Suppressor macrophage (primary cell): Measurements from ENCODE around the gene AEBP1.

Source experiments
- DNase-seq, 4 experiments: peaks; one replicate each; pipeline ENCODE4 v3.0.0-alpha.2; 2020 to 2022

Gene AEBP1

DNA sequence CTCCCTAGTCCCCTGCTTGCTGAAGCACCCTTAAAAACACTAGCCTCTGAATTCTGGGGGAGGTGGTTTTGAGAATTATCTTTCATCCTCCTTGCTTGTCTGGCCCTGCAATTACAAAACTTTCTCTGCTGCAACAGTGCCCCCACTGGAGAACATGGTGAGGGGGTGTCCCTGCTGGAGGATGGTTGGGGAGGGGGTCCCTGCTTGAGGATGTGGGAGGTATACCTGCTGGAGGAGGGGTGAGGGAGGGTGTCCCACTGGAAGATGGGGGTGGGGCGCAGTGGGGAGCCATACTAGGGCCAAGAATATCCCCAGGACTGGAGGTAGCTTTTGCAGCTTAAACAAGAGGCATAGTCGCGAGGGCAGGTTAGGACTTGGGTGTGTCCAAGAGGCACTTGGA is 18.6 kb upstream of the AEBP1 start:
- no peak for DNase-seq

DNA sequence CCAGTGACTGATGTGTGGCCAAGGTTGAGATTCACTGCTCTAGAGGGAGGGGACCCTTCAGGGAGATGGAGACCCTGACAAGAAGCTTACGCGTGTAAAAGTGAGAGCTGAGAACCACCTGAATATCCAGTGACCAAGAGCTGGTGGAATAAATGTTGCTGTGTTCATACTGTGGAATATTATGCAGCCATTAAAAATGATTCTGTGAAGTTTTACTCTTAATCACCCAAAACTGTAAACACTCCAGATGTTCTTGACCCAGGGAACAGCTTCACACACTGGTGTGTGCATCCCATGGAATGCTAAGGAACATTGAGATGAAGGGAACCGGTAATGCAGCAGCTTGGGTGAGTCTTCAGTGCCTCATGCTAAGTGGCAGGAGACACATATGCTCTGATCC is 17.5 kb upstream of the AEBP1 start:
- DNase-seq = no peak

DNA sequence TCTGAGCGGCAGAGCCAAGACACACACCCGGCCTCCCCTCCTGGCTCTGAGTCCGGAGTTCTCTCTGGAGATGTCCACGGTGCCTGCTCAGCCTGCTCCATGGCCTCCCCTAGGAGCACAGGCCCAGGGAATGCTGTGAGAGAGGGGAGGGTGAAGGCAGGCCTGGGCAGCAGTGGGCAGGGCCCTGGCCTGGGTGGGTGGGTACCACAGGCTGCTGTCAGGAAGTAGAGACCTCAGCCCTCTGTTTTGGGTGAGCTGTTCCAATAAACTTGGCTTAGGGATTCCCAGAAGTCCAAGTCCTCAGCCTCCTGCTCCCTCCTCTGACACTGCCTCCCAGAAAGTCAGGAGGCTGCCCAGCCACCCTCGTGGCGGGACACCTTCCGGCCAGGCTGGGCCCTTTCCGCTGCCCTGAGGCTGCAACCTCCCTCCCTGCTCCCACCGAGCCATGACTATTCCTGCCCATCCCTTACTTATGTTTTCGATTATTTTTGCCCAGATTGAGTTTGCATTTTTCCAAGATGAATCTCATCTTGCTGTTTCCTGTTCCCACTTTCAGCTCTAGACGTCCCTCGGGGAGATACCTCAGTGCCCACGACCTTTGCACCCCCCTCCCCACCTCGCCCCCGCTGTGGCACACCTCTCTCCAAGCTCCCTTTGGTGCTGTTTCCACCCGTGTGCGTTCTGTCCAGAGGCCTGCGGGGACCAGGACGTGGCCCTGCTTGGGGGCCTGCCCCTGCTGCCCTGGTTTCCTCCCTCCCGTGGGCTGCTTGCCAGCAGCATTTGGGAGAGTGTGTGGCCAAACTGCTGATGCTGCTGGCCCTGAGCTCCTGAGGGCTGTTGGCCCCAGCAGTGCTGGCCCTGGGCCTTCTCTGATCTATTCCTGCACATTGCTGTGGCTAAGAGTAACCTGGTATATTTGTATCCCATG is 16.0 kb upstream of the AEBP1 start:
- no peak for DNase-seq

DNA sequence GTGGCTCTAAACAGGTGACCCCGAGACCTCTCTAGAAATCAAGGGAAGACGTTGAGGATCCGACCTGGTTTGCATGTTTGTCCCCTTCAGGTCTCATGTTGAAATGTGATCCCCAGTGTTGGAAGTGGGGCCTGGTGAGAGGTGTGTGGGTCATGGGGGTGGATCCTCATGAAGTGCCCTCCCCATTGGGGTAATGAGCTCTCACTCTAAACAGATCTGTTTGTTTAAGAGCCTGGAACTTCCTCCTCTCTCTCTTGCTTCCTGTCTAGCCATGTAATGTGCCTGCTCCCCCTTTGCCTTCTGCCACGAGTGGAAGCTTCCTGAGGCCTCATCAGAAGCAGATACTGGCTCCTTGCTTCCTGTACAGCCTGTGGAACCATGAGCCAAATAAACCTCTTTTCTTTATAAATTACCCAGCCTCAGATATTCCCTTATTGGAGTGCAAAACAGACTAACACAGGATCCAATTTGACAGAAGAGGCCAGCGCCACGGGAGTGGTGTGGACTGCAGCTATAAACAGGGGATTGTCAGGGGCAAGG is 11.0 kb upstream of the AEBP1 start:
- DNase-seq = no peak

DNA sequence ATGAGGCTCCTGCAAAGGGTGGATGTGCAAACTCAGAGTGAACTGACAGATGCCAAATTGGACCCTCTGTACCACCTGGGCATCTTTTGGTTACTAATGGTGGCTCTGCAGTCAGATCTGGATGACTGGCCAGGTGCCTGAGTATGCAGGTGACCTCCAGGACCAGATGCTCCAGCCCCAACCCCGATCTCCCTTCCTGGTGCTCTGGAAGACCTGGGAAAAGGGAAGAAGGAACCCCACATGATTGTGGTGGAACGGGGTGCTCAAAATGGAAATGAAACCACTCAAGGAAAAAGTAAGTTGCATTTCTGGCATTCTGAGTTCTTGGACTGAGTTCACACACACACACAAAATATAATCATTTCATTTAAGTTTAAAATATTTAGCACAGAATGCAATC is 9.8 kb upstream of the AEBP1 start:
- DNase-seq = peak in 1 of 4 experiments; percentile 25

DNA sequence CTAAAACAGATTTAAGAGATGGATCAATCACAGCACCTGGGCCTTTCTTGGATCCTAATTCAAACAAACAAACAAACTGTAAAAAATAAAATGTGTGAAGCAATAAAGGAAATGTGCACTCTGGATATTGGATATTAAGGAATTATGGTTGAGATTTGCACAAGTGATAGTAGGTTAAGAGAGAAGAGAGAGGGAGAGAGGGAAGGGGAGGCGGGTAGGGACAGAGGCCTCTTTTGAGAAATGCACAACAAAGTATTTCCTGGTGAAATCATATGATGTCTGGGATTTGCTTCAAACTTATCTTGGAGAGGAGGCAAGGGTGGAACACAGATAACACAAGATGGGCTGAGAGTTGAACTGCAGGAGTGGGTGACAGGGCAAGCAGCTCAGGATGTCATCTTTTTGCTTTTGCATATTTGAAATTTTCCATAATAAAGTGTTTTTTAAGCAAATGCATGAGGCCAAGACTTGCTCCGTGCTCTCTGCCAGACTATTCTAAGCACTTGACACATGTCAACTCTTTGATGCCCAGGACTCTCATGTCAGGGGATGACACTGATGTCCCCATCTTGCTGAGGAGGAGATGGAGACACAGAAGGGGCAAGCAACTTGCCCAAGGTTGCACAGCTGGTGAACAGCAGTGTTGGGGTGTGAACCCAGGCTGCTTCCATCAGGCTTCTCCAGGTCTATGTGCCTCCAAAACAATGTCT is 9.1 kb upstream of the AEBP1 start:
- no peak for DNase-seq

DNA sequence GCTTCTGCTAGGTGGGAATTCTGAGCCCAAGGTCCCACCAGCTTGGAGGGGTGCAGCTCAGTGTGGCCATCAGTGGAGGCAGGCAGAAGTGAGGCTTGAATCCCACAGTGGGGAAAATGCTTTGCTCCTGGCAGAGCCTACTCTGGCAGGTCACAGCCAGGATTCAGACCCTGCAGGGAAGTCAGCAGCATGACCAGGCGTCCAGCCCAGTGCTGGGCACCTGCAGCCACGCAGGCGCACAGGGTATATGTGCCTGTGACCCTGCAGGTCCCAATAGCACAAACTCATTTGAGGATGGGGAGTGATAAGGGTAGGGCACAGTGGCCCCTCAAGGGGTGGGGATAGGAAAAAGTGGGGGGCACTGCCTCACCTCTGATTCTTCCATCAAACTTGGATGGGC is 8.4 kb upstream of the AEBP1 start:
- no peak for DNase-seq

DNA sequence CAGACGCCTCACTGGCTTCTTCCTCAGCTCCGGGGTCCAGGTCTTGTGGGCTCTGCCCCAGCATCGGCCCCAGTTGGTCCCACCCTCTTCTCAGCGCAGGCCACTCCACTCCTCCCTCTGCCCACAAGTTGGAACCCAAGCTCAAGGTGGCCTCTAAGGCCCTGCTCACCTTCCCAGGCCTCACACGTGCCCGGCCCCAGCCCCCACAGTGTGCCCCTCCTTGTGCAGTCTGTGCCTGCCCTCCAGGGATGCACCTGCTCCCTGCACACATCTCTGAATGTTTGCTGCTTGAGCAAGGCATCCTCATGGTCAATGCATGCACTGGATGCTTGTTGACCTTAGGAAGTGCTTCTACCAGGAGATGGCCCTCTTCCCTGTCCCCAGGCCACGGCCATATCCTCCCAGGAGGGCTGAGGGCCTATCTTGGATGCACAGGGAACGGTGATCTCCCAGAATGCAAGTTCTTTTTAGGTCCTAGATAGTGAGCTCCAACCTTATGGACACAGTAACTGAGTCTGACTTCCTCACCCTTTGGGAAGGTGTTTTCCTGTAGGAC is 7.7 kb upstream of the AEBP1 start:
- DNase-seq = no peak

DNA sequence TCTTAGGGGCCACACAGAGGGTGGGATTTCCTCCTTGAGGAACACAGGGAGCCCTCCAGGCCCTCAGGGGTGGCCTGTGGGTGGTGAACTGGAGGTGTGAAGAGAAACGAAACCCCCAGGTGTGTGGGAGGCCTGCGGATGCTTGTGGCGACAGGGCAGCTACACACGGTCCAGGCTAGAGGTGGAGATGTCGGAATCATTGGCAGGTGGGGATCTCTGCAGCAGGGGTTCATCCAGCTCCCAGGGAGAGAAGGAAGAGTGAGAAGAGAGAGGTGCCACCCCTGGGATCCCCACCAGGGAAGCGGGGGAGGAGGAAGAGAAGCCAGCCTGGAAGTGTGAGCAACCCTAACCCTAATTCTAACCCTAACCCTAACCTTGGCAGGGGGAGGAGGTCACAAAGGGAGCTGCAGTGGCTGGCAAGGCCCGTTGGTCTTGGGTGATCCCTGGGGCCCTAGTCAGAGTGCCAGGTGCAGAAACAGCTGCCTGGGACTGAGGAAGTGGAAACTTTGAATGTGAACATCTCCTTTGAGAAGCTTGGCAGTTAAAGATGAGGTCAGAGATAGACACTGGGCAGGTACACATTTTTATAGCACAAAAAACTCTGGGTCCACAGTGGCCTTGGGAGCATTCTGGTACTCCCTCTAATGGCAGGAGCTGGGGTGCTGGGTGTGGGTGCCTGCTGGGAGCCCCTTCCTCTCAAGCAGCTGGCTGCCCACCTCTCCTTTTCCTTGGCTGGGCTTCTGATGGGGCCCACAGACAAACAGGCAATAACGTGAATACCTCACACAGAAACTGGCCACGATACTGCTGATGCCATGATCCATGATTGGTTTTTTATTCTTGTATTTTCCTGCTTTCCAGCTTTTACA is 6.8 kb upstream of the AEBP1 start:
- DNase-seq = no peak

DNA sequence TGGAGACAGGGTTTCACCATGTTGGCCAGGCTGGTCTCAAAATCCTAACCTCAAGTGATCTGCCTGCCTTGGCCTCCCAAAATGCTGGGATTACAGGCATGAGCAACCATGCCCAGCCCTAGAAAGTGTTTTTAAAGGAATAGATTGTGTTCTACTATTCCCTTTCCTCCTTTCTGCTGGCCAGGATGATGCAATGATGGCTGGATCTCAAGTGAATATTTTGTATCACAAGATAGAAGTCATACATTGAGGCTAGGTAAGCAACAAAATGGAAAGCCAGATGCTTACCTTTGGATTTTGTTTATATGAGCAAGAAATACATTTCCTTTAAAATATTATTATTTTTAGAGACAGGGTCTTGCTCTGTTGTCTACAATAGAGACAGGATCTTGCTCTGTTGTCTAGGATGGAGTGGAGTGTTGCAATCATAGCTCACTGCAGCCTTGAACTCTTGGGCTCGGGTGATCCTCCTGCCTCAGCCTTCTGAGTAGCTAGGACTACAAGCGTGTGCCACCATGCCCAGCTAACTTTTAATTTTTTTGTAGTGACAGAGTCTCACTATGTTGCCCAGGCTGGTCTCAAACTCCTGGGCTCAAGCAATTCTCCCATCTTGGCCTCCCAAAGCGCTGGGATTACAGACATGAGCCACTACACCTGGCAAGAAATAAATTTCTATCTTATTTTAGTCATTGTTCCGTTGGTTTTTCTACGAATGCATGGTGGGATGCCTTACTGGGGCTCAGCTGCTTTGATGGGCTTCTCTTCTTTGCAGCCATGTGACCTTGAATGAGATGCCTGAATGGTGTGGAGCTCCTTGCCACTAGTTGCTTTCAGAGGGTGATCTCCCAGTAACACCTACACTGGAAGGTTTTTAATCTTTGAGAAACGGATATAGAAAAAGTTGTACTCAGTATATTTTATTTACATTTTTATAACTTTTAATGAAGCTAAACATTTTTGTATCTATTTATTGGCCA is 5.8 kb upstream of the AEBP1 start:
- DNase-seq = no peak

DNA sequence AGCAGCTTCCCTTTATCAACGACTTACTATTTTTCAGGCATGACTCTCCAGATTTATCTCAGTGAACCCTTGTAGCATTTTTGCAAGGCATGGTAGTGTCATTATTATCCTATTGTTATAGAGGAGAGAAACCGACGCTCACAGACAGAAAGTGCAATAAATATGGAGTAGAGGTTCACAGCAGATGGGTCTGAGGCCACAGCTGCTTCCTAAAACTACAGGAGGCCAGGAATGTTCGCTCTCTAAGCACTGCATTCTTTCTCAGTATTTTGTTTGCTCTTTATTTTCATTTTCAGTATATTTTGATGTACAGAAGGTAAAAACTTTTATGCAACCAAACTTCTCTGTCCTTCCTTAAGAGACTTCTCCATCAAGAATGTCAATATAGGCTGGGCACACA is 4.5 kb upstream of the AEBP1 start:
- no peak for DNase-seq

DNA sequence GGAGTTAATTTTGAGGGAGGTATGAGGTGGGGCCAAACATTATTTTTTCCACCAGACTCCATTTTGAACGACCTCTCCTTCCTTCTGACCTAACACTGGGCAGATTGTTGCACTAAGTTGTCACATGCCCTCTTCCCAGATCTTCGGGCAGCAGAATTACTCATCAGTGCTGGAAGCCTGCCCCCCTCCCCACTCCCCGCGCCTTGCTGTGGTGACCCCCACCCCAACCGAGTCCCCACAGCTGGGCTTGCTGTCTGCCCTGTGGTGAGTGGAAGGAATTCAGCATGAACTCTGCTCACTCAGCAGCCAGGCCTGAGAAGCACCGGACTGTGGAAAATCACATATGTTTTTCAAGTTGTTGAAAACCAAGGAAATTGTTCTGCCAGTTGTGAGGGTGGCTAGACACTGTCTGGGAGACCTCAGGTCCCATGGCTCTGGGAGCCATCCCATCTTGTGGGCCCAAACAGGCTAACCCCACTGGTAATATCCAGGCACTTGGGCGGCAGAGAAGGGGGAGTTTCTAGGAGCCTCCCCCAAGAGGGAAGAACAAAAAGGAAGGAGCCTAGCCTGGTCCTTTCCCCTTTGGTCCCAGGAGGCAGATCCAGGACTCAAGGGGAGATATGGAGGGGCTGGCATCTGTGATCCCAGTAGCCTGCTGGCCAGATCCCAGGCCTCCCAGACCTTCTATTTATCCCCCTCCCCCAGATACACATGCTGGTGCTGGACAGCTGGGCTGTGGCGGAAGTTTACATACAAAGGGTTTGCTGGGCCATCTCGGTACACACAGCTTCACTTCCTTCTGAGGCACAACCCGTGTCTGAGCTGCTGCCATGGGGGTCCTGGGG is 3.5 kb upstream of the AEBP1 start:
- no peak for DNase-seq

DNA sequence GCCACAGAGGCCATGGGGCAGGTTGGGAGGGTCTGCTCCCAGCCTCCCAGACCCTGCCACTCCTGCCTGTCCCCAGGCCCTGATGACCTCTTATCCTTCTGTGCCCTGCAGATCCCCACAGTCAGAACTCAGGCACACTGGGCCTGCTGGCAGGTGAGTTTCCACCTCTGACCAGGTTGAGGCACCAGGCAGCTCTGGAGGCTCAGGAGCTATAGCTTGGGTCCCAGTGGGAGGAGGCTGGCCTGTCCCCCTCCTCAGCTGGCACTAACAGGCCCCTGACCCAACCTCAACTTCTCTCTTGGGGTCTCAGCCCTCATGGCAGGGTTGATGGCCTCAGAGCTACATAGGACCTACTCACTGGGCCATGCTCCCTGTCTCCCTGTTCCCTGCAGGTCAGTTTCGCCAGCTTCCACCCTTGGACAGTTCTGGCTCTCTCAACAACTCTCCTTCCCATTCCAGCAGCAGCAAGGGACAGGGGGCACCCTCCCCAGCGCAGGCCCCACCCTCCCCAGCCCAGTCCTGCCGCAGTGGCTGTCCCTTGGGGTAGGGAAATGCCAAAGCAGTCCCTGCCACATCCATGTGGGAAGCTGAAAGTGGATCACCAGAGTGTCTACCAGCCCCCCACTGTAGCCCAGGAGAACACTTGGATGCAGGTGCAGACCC is 2.7 kb upstream of the AEBP1 start:
- no peak for DNase-seq

DNA sequence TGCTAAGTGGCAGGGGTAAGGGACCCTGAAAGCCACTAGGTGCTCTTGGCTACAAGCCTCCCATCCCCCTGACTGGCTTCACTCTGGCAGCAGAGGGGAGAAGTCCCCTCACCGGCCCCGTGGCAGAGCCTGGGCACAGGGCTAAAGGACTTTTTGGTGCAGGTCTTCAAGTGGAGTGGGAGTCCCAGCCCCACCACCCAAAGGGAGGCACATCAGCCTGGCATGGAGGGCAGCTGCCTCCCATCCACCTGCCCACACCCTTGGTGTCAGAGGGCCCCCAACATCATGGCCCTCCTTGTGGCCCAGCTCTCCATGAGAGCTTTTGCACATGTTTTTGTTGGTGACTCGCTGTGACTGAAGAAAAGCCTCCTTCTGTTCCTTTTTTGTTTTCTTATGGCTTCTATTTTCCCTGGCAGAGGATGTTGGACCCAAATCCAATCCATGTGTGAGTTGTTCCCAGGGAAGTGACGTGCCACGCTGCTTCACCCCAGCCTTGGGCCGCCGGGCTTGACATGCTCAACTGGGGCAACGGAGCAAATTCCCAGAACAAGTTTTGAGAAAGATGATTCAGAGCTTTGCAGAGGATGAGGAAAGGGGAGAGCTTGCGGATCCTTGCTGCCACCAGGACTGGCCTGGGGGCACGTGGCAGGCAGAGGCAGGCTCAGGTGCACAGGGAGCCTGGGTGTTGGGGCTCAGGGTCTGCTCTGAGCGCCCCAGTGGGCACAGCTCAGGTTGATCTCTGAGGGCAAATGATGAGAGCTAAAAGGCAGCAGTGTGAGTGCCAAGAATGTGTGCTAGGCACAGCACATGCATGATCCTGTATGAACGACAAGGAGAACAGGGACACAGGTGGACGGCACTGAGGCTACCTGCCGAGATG is 1.9 kb upstream of the AEBP1 start:
- DNase-seq = no peak

DNA sequence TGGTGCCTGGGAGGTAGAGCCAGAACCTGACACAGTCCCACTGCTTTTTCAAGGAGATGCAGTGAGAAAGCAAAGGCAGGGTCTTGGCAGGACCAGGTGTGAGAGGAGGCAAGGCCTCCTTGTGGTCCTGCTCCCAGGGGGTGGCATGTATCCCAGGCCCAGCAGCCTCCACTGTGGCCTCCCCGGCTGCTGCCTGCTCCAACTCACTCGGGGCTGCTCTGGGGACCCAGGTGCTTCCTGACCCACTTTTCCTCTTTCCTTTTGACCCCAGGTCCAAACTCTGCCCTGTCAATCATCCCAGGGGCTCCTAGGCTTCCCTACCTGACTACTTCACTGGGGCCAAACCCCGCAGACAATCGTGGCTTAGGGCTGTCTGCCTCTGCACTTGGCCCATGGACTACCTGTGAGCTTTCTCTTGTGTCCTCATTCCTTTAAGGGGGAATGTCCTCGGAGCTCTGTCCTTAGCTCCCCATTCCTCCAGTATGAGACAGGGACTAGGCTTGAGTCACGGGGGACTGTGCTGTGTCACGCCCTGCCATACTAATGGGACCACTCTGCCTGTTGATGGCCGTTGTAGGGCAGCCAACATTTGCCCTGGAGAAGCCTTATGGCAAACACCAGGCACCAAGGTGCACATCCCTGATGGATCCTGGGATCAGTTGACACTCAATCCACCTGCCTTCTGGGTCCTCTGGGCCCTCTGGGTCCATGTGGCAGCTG is 1.1 kb upstream of the AEBP1 start:
- DNase-seq = no peak

DNA sequence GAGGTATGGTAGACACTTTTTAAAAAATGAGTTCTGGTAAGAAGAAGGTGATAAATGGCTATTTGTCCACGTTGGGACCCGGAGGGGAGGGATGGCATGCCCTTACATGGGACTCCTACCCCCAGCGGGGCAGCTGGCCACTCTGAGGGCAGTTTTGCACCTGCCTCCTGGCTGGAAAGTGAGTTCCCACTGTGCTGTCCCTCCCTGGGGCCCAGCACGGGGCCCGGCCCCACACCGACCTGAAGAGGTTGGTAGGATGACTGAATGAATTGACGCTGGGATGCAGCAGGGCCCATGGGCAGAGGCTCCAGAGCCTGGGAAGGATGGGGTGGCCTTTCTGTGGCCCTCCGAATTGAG is 601 bp upstream of the AEBP1 start:
- no peak for DNase-seq

DNA sequence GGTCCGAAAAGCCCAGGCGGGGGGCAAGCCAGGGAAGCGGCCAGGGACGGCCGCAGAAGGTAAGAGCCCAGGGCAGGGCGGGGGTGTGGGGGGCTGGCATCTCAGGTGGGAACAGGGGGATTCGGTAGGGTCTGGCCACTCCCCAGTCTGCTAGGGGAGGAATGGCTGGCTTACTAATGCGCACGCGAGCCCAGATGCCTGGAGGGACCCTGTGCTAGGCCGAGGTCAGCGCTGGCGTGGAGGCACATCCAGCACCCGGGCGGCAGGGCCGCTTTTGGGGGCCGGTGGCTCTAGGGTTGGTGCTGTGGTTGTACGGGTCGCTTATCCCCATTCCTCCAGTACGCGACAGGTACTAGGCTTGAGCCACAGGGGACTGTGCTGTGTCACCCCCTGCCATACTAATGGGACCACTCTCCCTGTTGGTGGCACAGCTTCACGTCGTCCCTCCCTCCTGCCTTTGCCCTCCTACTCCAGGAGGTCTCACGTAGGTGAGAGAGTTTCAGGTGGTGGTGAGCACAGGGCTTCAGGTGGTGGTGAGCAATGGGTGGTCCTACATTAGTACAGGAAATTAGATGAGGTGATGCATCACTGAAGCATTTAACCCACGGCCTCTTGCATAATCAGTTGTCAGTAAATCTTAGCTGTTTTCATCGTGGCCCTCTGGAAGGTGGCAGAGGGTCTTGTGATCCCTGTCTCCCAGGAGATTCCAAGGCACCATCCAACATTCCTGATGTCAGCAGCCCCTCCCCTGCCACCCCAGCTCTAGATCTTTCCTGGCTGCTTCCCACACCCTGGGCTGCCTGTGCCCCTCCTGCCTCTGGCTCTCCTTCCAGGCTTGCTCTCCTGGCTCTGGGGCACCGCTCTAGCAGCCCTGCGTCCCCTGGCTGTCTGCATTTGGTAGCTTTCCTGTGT is 971 bp downstream of the AEBP1 start:
- no peak for DNase-seq
